Ascending aorta (tissue), 2 donors: ENCODE data around the gene SART1. TPM values are rescaled to one million over a fixed set of nuclear protein-coding genes. Genes with fewer than 3 reads are reported as not detected.
"Not testable (repeated sequence)": the region's sequence is repeated elsewhere in the genome, so short reads cannot be mapped to it uniquely, and the experiment has no call there.

Source experiments
- DNase-seq, 2 donors: peaks; one replicate each; pipeline ENCODE4 v3.0.0-alpha.2; 2019; ENCODE audit warnings: low spot score in 2 of 2
- H3K27ac ChIP-seq, 2 donors: fragments of 200-600 bp; sonication (generic); one replicate each; pipeline ENCODE4 v1.5.1; 2016 to 2017; ENCODE audit warnings: mild to moderate bottlenecking in 1 of 2
- H3K27me3 ChIP-seq: fragments of 200-600 bp; sonication (generic); one replicate; pipeline ENCODE4 v1.5.1; 2017
- H3K36me3 ChIP-seq, 2 donors: fragments of 200-600 bp; sonication (generic); one replicate each; pipeline ENCODE4 v1.5.1; 2016
- H3K4me1 ChIP-seq, 2 donors: fragments of 200-600 bp; sonication (generic); one replicate each; pipeline ENCODE4 v1.5.1; 2016 to 2017; ENCODE audit warnings: mild to moderate bottlenecking in 1 of 2
- H3K4me3 ChIP-seq, 2 donors: fragments of 200-600 bp; sonication (generic); one replicate each; pipeline ENCODE4 v1.5.1; 2016 to 2017; ENCODE audit warnings: mild to moderate bottlenecking in 1 of 2
- H3K9me3 ChIP-seq, 2 donors: fragments of 200-600 bp; sonication (generic); one replicate each; pipeline ENCODE4 v1.5.1; 2016
- intact Hi-C: fragments of 100-400 bp; cut with DNase I; formaldehyde crosslinking; loops from one replicate; pipeline ENCODE4 v1.15.1; 2023
- total RNA-seq: library from RNA; depleted of rRNA; stranded (reverse); fragments of >200 nt; gene quantifications from one replicate; pipeline ENCODE4 v1.1.0, GENCODE V29; 2016
- TF ChIP-seq, protein P1 (sequence below), 3 experiments: fragments of 200-600 bp in 2 of 3; fragments of 450-650 bp in 1 of 3; sonication (generic) in 2 of 3; IDR thresholded peaks; one replicate each; pipeline ENCODE4 v1.5.1; 2016 to 2019; ENCODE audit warnings: antibody characterized with exemption in 3 of 3, mild to moderate bottlenecking in 1 of 3, moderate library complexity in 1 of 3

The SART1 gene
- total RNA-seq, 1 donor from 2014 or later = 28.4 TPM

- intact Hi-C loops = no loop called here
- no peak within 1 kb of the TSS for H3K4me3 ChIP-seq
- H3K27ac ChIP-seq = no peak within 1 kb of the TSS
- DNase-seq = no peak
- no peaks in the 10 kb centered on the region for H3K27me3 ChIP-seq
- TF ChIP-seq, protein P1, sequence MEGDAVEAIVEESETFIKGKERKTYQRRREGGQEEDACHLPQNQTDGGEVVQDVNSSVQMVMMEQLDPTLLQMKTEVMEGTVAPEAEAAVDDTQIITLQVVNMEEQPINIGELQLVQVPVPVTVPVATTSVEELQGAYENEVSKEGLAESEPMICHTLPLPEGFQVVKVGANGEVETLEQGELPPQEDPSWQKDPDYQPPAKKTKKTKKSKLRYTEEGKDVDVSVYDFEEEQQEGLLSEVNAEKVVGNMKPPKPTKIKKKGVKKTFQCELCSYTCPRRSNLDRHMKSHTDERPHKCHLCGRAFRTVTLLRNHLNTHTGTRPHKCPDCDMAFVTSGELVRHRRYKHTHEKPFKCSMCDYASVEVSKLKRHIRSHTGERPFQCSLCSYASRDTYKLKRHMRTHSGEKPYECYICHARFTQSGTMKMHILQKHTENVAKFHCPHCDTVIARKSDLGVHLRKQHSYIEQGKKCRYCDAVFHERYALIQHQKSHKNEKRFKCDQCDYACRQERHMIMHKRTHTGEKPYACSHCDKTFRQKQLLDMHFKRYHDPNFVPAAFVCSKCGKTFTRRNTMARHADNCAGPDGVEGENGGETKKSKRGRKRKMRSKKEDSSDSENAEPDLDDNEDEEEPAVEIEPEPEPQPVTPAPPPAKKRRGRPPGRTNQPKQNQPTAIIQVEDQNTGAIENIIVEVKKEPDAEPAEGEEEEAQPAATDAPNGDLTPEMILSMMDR (IDR thresholded peaks at IDR 0.05) = no peak
- H3K9me3 ChIP-seq = no peaks in the 10 kb centered on the region
- H3K4me1 ChIP-seq = no peaks in the 10 kb centered on the region
- no peaks in the 10 kb centered on the region for H3K36me3 ChIP-seq
Measured at GRCh38 chr11:65945430-65945911, 16.1 kb upstream of the SART1 start, which contains the start of gene TSGA10IP. TSS of gene TSGA10IP (plus strand) at chr11:65945480. CDS start at chr11:65945676, 196 bp downstream.

GRCh38 chr11:65945941-65946558 lies 15.5 kb upstream of the SART1 start:
- H3K36me3 ChIP-seq = no peaks in the 10 kb centered on the region
- TF ChIP-seq, protein P1 (IDR thresholded peaks at IDR 0.05) = no peak
- no peaks in the 10 kb centered on the region for H3K27me3 ChIP-seq
- H3K4me3 ChIP-seq = no peak overlapping the region
- intact Hi-C loops = no loop called here
- DNase-seq = no peak
- H3K9me3 ChIP-seq = no peaks in the 10 kb centered on the region
- H3K27ac ChIP-seq = no peak overlapping the region
- no peaks in the 10 kb centered on the region for H3K4me1 ChIP-seq

GRCh38 chr11:65946655-65947054 lies 14.9 kb upstream of the SART1 start:
- H3K27me3 ChIP-seq = no peaks in the 10 kb centered on the region
- no peak overlapping the region for H3K27ac ChIP-seq
- H3K4me1 ChIP-seq = no peaks in the 10 kb centered on the region
- intact Hi-C loops = no loop called here
- H3K9me3 ChIP-seq = no peaks in the 10 kb centered on the region
- H3K36me3 ChIP-seq = no peaks in the 10 kb centered on the region
- DNase-seq = no peak
- TF ChIP-seq, protein P1 (IDR thresholded peaks at IDR 0.05) = no peak
- no peak overlapping the region for H3K4me3 ChIP-seq

- intact Hi-C loops = no loop called here
- no peaks in the 10 kb centered on the region for H3K4me1 ChIP-seq
- TF ChIP-seq, protein P1 (IDR thresholded peaks at IDR 0.05) = no peak
- H3K36me3 ChIP-seq = no peaks in the 10 kb centered on the region
- H3K4me3 ChIP-seq = no peak overlapping the region
- no peaks in the 10 kb centered on the region for H3K27me3 ChIP-seq
- no peak overlapping the region for H3K27ac ChIP-seq
- no peak for DNase-seq
- no peaks in the 10 kb centered on the region for H3K9me3 ChIP-seq
Measured at GRCh38 chr11:65947133-65947532, 14.4 kb upstream of the SART1 start.

DNA sequence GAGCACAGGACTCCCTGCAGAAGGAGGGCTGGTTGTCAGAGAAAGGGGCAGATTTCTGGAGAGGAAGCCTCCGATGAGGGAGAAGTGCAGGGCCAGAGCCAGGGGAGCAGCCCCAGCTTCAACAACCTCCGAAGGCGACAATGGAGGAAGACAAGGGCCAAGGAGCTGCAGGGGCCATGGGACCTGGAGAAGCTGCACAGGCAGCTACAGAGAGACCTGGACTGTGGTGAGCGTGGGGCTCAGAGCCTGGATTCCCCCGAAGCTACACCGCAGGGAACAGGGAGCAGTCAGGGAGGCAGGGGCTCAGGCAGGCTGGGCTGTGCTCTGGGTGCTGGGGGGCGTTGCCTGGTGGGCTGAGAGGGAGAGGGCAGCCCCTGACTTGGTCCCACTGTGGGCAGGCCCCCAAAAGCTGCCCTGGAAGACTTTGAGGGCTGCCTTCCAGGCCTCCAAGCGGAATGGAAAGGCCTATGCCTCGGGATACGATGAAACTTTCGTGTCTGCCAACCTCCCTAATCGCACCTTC lies 13.9 kb upstream of the SART1 start:
- DNase-seq = no peak
- Histone ChIP-seq H3K4me3 (no peak overlapping the region), H3K27me3 (no peaks in the 10 kb centered on the region), H3K36me3 (no peaks in the 10 kb centered on the region), H3K9me3 (no peaks in the 10 kb centered on the region), H3K4me1 (no peaks in the 10 kb centered on the region), H3K27ac (no peak overlapping the region)
- intact Hi-C loops = no loop called here
- TF ChIP-seq, protein P1 (IDR thresholded peaks at IDR 0.05) = no peak

- intact Hi-C loops, H3K27me3 ChIP-seq, H3K27ac ChIP-seq, H3K4me1 ChIP-seq, H3K4me3 ChIP-seq, H3K36me3 ChIP-seq, H3K9me3 ChIP-seq, DNase-seq: not testable (repeated sequence)
Measured at GRCh38 chr11:65950711-65951110, 10.8 kb upstream of the SART1 start.

DNA sequence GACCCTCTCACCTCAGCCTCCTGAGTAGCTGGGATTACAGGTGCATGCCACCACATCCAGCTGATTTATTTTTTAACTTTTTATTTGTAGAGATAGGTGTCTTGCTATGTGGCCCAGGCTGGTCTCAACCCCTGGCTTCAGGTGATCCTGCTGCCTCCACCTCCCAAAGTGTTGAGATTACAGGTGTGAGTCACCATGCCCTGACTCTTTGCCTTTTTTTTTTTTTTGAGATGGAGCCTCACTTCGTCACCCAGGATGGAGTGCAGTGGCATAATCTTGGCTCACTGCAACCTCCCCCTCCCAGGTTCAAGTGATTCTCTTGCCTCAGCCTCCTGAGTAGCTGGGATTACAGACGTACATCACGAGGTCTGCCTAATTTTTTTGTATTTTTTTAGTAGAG lies 9.9 kb upstream of the SART1 start:
- H3K4me3 ChIP-seq, H3K27ac ChIP-seq, H3K4me1 ChIP-seq, DNase-seq, H3K9me3 ChIP-seq, H3K36me3 ChIP-seq, intact Hi-C loops, H3K27me3 ChIP-seq: not testable (repeated sequence)
